Mucosa of stomach (tissue), 1 donor: ENCODE data around the gene HSPB6.

Experiments used
- H3K27me3 ChIP-seq: one replicate; pipeline ENCODE4 v1.7.0; 2013; ENCODE audit warnings: mild to moderate bottlenecking, low read length; ENCODE audit not compliant: control insufficient read depth, insufficient read depth
- H3K36me3 ChIP-seq: one replicate; pipeline ENCODE4 v1.7.0; 2013; ENCODE audit warnings: low read length; ENCODE audit not compliant: control insufficient read depth, insufficient read depth
- H3K4me1 ChIP-seq: one replicate; pipeline ENCODE4 v1.7.0; 2013; ENCODE audit warnings: mild to moderate bottlenecking, low read length; ENCODE audit not compliant: control insufficient read depth, insufficient read depth
- H3K4me3 ChIP-seq: one replicate; pipeline ENCODE4 v1.7.0; 2013; ENCODE audit warnings: low read length
- H3K9ac ChIP-seq: one replicate; pipeline ENCODE4 v1.7.0; 2013; ENCODE audit warnings: mild to moderate bottlenecking, low read length, moderate library complexity
- H3K9me3 ChIP-seq: one replicate; pipeline ENCODE4 v1.7.0; 2013; ENCODE audit warnings: mild to moderate bottlenecking, low read length, moderate library complexity; ENCODE audit not compliant: control insufficient read depth
- donor health status: Pancreatic carcinoma.

Gene HSPB6

GRCh38 chr19:35718345-35719041 is 38.3 kb downstream of the HSPB6 start:
- peak overlapping the region; percentile 70 for H3K9ac ChIP-seq
- H3K27me3 ChIP-seq: no peaks in the 10 kb centered on the region
- H3K4me1 ChIP-seq: peaks cover 22% of the 10 kb centered on the region
- peaks cover 7% of the 10 kb centered on the region for H3K36me3 ChIP-seq
- peak overlapping the region; percentile 60 for H3K4me3 ChIP-seq
- H3K9me3 ChIP-seq: no peaks in the 10 kb centered on the region

GRCh38 chr19:35717665-35718344 is 39.0 kb downstream of the HSPB6 start, which contains the start of gene KMT2B:
Gene KMT2B, plus strand, starts transcription at chr19:35718003. Its CDS starts 16 bp downstream, at chr19:35718019.
- no peaks in the 10 kb centered on the region for H3K9me3 ChIP-seq
- no peaks in the 10 kb centered on the region for H3K27me3 ChIP-seq
- peaks cover under 1% of the 10 kb centered on the region for H3K36me3 ChIP-seq
- H3K4me1 ChIP-seq: peaks cover 22% of the 10 kb centered on the region
- peak within 1 kb of the TSS; percentile 60 for H3K4me3 ChIP-seq
- peak within 1 kb of the TSS; percentile 76 for H3K9ac ChIP-seq

GRCh38 chr19:35716801-35717664 is 39.8 kb downstream of the HSPB6 start:
- Histone ChIP-seq H3K27me3 (no peaks in the 10 kb centered on the region), H3K4me3 (peak overlapping the region; percentile 44), H3K9ac (peak overlapping the region; percentile 76), H3K36me3 (no peaks in the 10 kb centered on the region), H3K4me1 (peaks cover 22% of the 10 kb centered on the region), H3K9me3 (no peaks in the 10 kb centered on the region)

- H3K4me3 ChIP-seq: peak overlapping the region; percentile 44
Measured at GRCh38 chr19:35715981-35716800, 40.6 kb downstream of the HSPB6 start.

GRCh38 chr19:35715355-35715809 is 41.4 kb downstream of the HSPB6 start:
- Histone ChIP-seq H3K4me3 (no peak overlapping the region), H3K9me3 (no peaks in the 10 kb centered on the region), H3K9ac (peak overlapping the region; percentile 76), H3K27me3 (peaks cover 6% of the 10 kb centered on the region), H3K4me1 (peaks cover 22% of the 10 kb centered on the region), H3K36me3 (no peaks in the 10 kb centered on the region)

More at GRCh38 chr19:35715981-35716800, 40.6 kb downstream of the HSPB6 start:
- Histone ChIP-seq H3K9ac (peak overlapping the region; percentile 76), H3K27me3 (no peaks in the 10 kb centered on the region), H3K4me1 (peaks cover 22% of the 10 kb centered on the region), H3K36me3 (no peaks in the 10 kb centered on the region), H3K9me3 (no peaks in the 10 kb centered on the region)

- Histone ChIP-seq H3K9me3 (no peaks in the 10 kb centered on the region), H3K36me3 (no peaks in the 10 kb centered on the region), H3K27me3 (peaks cover 6% of the 10 kb centered on the region), H3K4me1 (peaks cover 22% of the 10 kb centered on the region), H3K4me3 (no peak overlapping the region), H3K9ac (no peak overlapping the region)
Measured at GRCh38 chr19:35714601-35715354, 42.1 kb downstream of the HSPB6 start.

GRCh38 chr19:35713904-35714495 is 42.8 kb downstream of the HSPB6 start:
- no peak overlapping the region for H3K9ac ChIP-seq
- H3K4me3 ChIP-seq: no peak overlapping the region
- peaks cover 15% of the 10 kb centered on the region for H3K4me1 ChIP-seq
- no peaks in the 10 kb centered on the region for H3K9me3 ChIP-seq
- no peaks in the 10 kb centered on the region for H3K36me3 ChIP-seq
- peaks cover 6% of the 10 kb centered on the region for H3K27me3 ChIP-seq

- H3K9ac ChIP-seq: no peak overlapping the region
- no peaks in the 10 kb centered on the region for H3K9me3 ChIP-seq
- no peaks in the 10 kb centered on the region for H3K36me3 ChIP-seq
- H3K4me1 ChIP-seq: peaks cover 11% of the 10 kb centered on the region
- H3K27me3 ChIP-seq: peaks cover 6% of the 10 kb centered on the region
- H3K4me3 ChIP-seq: no peak overlapping the region
Measured at GRCh38 chr19:35713506-35713850, 43.4 kb downstream of the HSPB6 start.

GRCh38 chr19:35712567-35713505 is 44.0 kb downstream of the HSPB6 start:
- Histone ChIP-seq H3K4me3 (no peak overlapping the region), H3K36me3 (no peaks in the 10 kb centered on the region), H3K27me3 (peaks cover 6% of the 10 kb centered on the region)

More at GRCh38 chr19:35712567-35713505, 44.0 kb downstream of the HSPB6 start:
- no peaks in the 10 kb centered on the region for H3K9me3 ChIP-seq
- no peak overlapping the region for H3K9ac ChIP-seq
- H3K4me1 ChIP-seq: peaks cover 11% of the 10 kb centered on the region
